GM19395 (cell line): ENCODE results near the gene S100A16.
"Not testable (repeated sequence)": the region's sequence is repeated elsewhere in the genome, so short reads cannot be mapped to it uniquely, and the experiment has no call there.

ENCODE experiments used
- ATAC-seq: cut with Tn5 transposase; IDR thresholded peaks from one replicate; pipeline ENCODE4 v1.9.1; 2021; ENCODE audit warnings: mild to moderate bottlenecking, moderate library complexity; ENCODE audit not compliant: unreplicated experiment

Gene S100A16

GRCh38 chr1:153565529-153566374, 47.2 kb downstream of the S100A16 start, which contains the start of gene S100A2:
Gene S100A2 (minus strand): TSS chr1:153565844. CDS start chr1:153563877, 1,967 bp downstream.
- ATAC-seq: no peak

- no peak for ATAC-seq
Observed at GRCh38 chr1:153563991-153564390, 48.9 kb downstream of the S100A16 start.

DNA sequence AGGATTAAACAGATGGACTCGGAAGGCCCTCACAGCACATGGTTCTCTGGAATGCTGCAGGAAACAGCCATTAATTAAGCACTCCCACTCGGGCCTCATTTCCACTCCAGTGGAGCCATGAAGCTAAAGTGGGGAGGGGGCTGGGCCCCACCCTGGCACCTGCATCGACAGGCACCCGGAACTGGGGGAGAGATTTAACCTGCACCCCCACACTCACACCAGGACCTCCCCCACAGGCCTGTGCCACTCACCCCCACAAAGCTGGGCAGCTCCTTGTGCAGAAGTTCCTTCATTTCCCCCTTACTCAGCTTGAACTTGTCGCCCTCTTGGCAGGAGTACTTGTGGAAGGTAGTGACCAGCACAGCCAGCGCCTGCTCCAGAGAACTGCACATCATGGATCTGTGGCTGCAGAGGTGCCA, 49.4 kb downstream of the S100A16 start:
- ATAC-seq: no peak

- ATAC-seq: not testable (repeated sequence)
Observed at GRCh38 chr1:153562021-153562420, 50.9 kb downstream of the S100A16 start.

DNA sequence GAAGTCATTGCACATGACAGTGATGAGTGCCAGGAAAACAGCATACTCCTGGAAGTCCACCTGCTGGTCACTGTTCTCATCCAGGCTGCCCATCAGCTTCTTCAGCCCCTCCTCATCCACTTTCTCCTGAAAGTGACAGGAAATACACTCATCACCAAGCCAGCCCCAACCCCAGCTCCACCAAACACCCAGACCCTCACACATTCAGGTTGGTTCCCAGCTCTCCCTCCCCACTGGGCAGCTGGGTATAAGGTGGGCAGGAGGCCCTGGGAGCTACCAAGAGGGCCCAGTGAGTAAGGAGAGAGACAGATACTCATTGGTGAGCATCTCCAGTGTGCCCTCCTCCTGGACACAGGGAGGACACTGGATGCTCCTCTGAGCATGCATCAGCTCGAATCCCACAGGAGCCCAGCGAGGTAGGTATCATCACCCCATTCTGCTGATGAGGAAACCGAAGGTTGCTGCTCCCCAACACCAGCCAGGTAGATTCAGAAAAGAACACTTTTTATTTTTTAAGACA, 51.4 kb downstream of the S100A16 start:
- ATAC-seq: no peak

- ATAC-seq: no peak
Observed at GRCh38 chr1:153560771-153561465, 52.0 kb downstream of the S100A16 start.

DNA sequence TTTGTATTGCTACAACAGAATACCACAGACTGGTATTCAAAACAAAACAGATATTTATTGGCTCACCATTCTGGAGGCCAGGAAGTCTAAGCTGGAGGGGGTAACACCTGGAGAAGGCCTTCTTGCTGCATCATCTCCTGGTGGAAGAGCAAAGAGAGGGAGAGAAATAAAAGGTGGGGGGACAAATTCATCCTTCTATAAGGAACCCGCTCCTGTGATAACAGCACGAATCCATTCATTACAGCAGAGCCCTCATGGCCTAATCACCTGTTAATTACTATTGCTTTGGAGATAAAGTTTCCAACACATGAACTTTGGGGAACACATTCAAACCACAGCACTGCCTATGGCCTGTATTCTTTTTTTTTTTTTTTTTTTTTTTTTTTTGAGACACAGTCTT, 52.7 kb downstream of the S100A16 start:
- ATAC-seq: no peak

DNA sequence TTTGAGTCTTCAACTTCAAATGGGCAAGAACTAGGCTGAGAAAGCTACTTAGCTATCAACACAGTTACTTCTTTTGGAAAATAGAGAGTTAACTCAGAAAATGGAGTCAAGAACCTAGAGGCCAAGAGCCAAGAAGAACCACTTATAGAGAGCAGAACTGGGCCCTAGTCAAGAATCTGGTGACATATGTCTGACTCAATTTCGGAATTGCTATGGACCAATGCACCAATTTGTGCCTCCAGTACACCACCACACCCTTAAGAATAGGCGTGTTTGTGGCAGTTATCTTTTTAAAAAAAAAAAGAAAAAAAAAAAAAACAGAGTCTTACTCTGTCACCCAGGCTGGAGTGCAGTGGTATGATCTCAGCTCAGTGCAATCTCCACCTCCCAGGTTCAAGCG, 55.1 kb downstream of the S100A16 start:
- no peak for ATAC-seq
